Stimulated activated CD8-positive, alpha-beta memory T cell treated with anti-CD3 and anti-CD28 coated beads, Interleukin-15, amount 100 ng/mL, for 4 hours (primary cell): Measurements from ENCODE around the gene GRM7.

Source experiments
- DNase-seq, 2 donors: peaks; one replicate each; pipeline ENCODE4 v3.0.0-alpha.2; 2020; ENCODE audit warnings: low read depth in 2 of 2

The GRM7 gene

DNA sequence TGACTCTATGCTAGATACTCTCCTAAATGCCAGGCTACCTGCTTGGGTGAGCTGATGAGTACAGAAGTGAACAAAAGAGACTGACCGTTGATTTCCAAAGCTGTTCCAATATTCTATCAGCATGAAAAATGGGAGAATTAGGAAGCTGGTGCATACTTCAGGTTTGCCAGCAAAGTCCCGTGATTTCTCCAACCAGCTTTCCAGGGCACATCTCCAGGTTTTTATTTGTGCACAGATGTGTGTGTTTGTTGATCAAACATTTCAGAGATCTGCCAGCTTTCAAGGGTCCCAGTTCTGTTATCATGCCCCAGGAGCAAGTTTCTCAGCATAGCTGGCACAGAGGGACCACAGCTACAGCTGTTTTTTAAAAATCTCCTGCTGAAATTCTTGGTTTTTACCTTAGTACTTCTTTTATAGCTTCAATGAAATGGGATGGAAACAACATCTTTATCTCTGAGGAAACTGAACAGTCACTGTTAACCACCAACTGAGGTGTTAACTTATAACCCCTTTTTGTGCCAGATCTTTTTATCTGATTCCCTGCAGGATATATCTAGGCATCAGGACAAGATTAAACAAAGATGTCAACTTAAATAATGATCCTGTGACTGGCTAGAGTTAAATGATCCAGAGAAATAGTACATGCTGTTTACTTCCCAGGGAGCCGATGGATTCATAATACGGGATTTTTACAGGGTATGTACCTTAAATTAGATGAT lies 380.8 kb downstream of the GRM7 start:
- no peak for DNase-seq

- no peak for DNase-seq
Measured at GRCh38 chr3:7242303-7242635, 381.4 kb downstream of the GRM7 start.

GRCh38 chr3:7249493-7250076 lies 388.7 kb downstream of the GRM7 start:
- DNase-seq, result no peak

- no peak for DNase-seq
Measured at GRCh38 chr3:7254251-7254650, 393.3 kb downstream of the GRM7 start.

GRCh38 chr3:7260975-7261374 lies 400.1 kb downstream of the GRM7 start:
- no peak for DNase-seq

DNA sequence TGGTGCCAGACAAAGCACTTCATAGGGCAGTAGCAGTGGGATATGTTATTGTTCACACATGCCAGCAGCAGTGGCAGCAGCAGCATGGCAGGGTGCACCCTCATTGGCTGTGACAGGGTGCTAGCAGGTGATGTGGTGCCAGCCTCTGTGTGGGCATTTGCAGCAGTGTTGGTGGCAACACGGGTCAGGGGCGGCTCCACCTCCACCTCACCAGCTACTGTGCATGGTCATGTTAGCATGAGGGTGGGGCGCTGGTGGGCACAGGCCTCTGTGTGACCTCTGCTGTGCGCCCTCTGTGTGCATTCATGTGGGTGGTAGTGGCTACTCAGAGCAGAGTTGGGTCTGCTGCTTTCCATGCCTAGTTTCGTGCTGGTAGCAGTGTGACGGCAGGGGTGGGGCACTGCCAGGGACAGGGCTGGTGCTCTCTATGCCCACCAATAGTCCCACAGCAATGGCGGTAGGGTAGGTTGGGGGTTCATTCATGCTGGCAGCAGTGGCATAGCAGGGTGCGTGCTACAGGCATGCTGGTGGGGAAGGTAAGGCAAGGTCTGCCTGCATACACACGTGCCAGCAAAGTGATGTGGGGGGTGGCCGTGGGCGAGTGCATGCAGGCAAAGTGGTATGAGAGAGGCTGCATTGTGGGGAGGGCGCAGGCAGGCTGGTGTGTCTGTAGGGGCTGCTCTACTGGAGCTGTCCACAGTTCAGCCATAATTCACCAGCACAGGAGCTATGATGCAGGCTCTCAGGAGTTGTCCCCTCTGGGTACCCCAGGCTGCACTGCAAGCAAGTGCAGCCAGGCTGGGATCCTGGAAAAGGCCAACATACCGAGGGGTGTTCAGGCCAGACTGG lies 402.7 kb downstream of the GRM7 start:
- DNase-seq, result no peak

- no peak for DNase-seq
Measured at GRCh38 chr3:7264196-7264526, 403.2 kb downstream of the GRM7 start.

GRCh38 chr3:7265736-7266135 lies 404.8 kb downstream of the GRM7 start:
- no peak for DNase-seq

- DNase-seq, result no peak
Measured at GRCh38 chr3:7266551-7266950, 405.6 kb downstream of the GRM7 start.

DNA sequence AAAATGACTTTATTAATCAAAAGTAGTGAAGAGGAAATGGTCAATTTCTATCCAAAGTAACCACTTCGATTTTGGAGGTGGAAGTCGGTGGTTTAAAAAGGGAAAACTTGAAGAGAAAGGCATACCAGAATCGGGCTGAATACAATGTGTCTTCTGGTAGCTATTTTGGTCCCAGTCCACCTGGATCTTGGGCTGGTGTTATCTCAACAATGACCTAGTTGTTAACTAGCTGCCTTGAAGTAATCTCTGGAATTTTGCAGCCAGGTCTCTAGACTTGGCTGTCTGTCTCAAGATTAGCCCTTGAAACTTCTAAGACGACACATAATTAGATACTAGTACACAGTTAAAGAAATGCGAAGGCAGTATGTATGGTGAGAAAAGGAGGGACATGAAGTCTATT lies 409.8 kb downstream of the GRM7 start:
- no peak for DNase-seq

GRCh38 chr3:7271631-7272030 lies 410.7 kb downstream of the GRM7 start:
- no peak for DNase-seq

DNA sequence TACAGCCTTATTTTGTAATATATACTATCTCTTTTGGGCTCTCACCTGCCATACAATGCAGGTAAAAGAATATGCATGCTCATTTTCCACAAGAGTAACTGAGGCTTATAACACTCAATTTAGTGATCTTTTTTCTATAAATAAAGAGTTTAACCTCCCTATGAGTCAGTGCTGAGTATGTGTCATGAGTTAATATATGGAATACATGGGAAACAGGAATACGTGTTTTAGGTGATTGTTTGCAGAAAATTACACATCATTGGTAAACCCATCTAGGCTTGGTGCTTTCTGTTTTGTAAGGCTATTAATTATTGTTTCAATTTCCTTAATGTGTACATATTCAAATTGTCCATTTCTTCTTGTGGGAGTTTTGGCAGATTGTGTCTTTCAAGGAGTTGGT lies 411.3 kb downstream of the GRM7 start:
- DNase-seq, result no peak

GRCh38 chr3:7275396-7275795 lies 414.5 kb downstream of the GRM7 start:
- DNase-seq, result no peak

- no peak for DNase-seq
Measured at GRCh38 chr3:7280318-7280717, 419.4 kb downstream of the GRM7 start.

DNA sequence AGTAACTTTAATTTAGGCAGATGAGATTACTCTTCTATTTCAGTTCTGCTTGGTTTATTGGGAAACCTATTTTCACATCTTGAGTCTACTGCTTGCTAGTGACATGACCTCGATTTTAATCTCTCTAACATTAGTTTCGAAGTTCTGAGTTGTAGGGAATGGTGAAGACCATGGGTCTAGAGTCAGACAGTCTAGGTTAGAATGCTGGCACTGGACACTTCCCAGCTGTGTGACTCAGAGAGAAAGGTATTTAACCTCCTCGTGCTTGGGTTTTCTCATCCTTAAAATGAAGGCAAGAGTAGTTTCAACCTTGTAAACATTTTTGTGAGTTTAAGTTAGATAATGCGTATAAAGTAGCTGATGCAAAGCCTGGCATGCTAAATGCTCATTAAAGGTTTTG lies 422.1 kb downstream of the GRM7 start:
- DNase-seq, result no peak

GRCh38 chr3:7285505-7285904 lies 424.6 kb downstream of the GRM7 start:
- no peak for DNase-seq

- DNase-seq, result no peak
Measured at GRCh38 chr3:7288133-7288532, 427.2 kb downstream of the GRM7 start.

DNA sequence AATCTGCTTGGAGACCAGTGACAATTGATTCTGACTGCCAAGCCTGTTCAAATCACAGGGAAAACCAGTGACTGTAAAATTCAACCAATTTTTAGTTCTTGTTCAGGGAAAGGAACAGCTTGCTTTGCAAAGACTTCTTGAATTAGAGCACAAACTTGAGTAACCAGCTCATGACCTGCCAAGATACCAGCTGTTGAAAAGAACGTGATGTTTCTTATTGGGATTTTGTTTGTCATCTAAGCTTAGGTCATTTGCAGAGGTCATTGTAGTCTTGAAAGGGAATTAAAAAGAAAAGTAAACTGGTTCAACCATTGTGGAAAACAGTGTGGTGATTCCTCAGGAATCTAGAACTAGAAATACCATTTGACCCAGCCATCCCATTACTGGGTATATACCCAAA lies 428.2 kb downstream of the GRM7 start:
- DNase-seq, result no peak

DNA sequence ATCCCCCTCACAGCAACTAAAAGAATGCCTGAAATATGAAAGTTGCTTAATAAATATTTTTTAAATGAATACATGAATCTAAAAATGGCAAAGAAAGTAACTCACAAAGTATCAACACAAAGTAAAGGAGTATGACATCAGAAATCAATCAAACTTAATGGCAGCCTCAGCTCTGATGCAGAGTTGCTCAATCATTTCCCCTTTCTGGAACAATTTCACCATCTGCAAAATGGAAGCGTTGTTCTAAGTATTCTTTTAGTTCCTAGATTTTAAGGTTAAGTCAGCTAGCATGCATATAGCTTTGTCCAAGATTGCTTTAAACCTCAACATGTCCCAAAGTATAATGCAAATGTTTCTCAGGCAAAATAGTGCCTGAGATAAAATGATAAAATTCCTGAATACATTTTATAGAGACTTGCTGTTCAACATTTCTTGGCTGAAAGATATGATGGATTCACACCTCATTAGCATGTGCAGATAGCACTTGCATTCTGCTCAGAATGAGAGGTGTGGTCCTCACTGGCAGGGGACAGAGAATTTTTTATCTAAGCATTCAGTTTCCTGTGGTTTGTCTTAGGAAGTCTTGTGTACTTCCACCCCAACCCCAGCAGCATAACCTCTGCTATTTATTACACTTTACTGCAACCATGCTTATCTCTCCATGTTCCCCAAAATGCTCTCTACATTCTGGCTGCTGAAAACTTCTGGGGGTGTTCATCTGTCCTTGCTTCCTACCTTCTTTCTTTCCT lies 429.3 kb downstream of the GRM7 start:
- no peak for DNase-seq

DNA sequence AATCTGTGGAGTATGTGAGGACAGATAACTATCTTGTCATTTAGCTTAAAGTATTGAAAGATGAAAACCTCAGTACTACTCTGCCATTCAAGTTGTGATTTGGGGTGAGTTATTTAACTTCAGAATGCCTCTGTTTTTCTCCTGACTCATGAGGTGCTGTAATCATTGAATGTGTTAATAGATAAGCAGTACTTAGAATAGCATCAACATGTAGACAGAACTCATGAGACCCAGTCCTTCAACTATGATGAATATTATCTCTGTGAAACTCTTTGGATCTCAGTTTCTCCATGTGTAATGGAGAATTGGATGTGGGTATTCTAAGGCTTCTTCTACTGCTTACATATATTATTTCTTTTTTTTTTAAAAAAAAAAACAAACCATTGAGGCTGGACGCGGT lies 431.4 kb downstream of the GRM7 start:
- DNase-seq, result no peak

DNA sequence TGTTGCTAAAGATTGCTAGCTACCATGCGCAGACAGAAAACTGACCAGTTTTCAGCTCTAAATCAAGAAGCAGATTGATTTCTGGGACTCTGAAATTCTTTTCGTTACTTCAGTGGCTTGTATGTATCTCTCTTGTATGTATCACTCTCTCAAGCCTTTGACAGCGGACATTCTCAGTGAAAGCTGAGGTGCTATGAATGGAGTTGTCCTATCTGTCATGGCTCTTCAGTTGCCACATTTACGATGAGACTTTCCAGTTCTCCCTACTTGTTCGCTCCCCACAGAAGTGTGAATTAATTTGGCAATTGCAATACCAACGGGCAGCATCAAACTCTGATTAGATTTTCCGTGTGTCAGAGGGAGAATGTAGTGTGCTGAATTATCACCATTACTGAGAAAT lies 432.4 kb downstream of the GRM7 start:
- DNase-seq, result no peak

DNA sequence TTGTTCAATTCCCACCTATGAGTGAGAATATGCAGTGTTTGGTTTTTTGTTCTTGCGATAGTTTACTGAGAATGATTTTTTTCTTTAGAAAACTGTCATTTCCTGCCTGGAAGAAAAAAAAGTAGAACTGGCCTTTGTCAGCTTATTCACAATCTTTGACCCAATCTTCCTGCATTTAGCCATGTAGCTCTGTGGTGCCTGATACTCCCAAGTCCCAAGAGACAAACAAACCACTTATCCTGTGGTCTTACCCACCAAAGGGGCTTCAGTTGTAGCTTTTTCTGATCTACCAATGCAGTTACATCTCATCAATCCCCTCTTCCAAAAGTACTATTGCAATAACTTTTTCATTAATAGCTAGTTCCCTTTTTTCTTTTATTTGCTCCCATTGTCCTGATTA lies 444.6 kb downstream of the GRM7 start:
- DNase-seq, result no peak

DNA sequence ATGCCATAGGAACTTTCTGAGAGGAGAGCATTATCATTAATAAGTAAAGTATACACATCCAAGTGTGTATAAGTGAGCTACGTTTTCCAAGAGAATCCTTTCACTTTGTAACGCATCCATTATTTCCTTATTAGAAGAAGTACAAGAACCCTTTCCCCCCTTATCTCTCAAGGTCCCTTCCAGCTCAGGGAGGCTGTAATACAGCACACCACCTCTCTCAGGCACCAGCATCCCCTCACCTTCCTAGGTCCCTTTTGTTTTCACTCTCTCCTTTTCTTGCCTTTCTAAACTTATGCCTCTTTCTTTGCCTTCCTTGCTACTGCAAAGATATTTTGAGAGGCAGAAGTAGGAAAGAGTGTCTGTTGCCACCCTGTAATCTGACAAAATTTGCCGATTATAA lies 446.0 kb downstream of the GRM7 start:
- DNase-seq, result no peak
